ENCODE measurements around the gene RPL13.

The RPL13 gene

GRCh38 chr16:89552913-89553312 is 7.6 kb upstream of the RPL13 start:
- in situ Hi-C loops (cut with MboI; ENCODE audit: low sequenced_read_pairs, unreplicated experiment) = no loop called here
- TF ChIP-seq CTCF (IDR thresholded peaks at IDR 0.05; ENCODE audit: borderline replicate concordance, control extremely low read depth, extremely low read depth, insufficient read depth, missing control alignments) = no peak
- DNase-seq (ENCODE audit: low spot score) = no peak

GRCh38 chr16:89553733-89554132 is 6.7 kb upstream of the RPL13 start:
- TF ChIP-seq CTCF (IDR thresholded peaks at IDR 0.05; ENCODE audit: borderline replicate concordance, control extremely low read depth, extremely low read depth, insufficient read depth, missing control alignments) = no peak
- in situ Hi-C loops (cut with MboI; ENCODE audit: low sequenced_read_pairs, unreplicated experiment) = no loop called here
- DNase-seq (ENCODE audit: low spot score) = no peak

- in situ Hi-C loops (cut with MboI; ENCODE audit: low sequenced_read_pairs, unreplicated experiment) = no loop called here
- DNase-seq (ENCODE audit: low spot score) = no peak
- TF ChIP-seq CTCF (IDR thresholded peaks at IDR 0.05; ENCODE audit: borderline replicate concordance, control extremely low read depth, extremely low read depth, insufficient read depth, missing control alignments) = no peak
Observed at GRCh38 chr16:89554343-89554742, 6.1 kb upstream of the RPL13 start.

- in situ Hi-C loops (cut with MboI; ENCODE audit: low sequenced_read_pairs, unreplicated experiment) = no loop called here
- no peak for DNase-seq (ENCODE audit: low spot score)
- no peak for TF ChIP-seq CTCF (IDR thresholded peaks at IDR 0.05; ENCODE audit: borderline replicate concordance, control extremely low read depth, extremely low read depth, insufficient read depth, missing control alignments)
Observed at GRCh38 chr16:89555265-89555664, 5.2 kb upstream of the RPL13 start.

- no peak for DNase-seq (ENCODE audit: low spot score)
- TF ChIP-seq CTCF (IDR thresholded peaks at IDR 0.05; ENCODE audit: borderline replicate concordance, control extremely low read depth, extremely low read depth, insufficient read depth, missing control alignments) = no peak
- in situ Hi-C loops (cut with MboI; ENCODE audit: low sequenced_read_pairs, unreplicated experiment) = no loop called here
Observed at GRCh38 chr16:89555780-89556179, 4.7 kb upstream of the RPL13 start.

- peak; percentile 85 for DNase-seq (ENCODE audit: low spot score)
- in situ Hi-C loops (cut with MboI; ENCODE audit: low sequenced_read_pairs, unreplicated experiment) = no loop called here
- TF ChIP-seq CTCF (IDR thresholded peaks at IDR 0.05; ENCODE audit: borderline replicate concordance, control extremely low read depth, extremely low read depth, insufficient read depth, missing control alignments) = peak; percentile 59
Observed at GRCh38 chr16:89556750-89557689, 3.5 kb upstream of the RPL13 start.
